Right lobe of liver (tissue), 4 donors: ENCODE measurements around the gene RPS6KA5.

Source experiments
- CTCF ChIP-seq, 4 donors: fragments of 200-600 bp in 3 of 4; fragments of 450-650 bp in 1 of 4; IDR thresholded peaks; one replicate each; pipeline versions ENCODE4 v1.5.1 to v1.8.0; 2016 to 2022; ENCODE audit warnings: antibody characterized with exemption in 4 of 4, mild to moderate bottlenecking in 2 of 4
- POLR2A ChIP-seq: fragments of 450-650 bp; IDR thresholded peaks from one replicate; pipeline ENCODE4 v1.6.1; 2017; ENCODE audit warnings: antibody characterized with exemption, mild to moderate bottlenecking
- donor health status: DM: no; HTN: no; CAD: no.
- donor health status: DM: no; HTN: no; CAD: no.
- donor health status: DM: no; HTN: yes; CAD: no.

- TF ChIP-seq CTCF (IDR thresholded peaks at IDR 0.05): no peak
- no peak for TF ChIP-seq POLR2A
These were observed 64.7 kb downstream of the RPS6KA5 start for GRCh38 chr14:90995785-90996184.
